Karpas-422 (cell line): ENCODE data around the gene R3HDM1. TPM values are rescaled to one million over a fixed set of nuclear protein-coding genes. Genes with fewer than 3 reads are reported as not detected.
"Not testable (repeated sequence)": the region's sequence is repeated elsewhere in the genome, so short reads cannot be mapped to it uniquely, and the experiment has no call there.

ENCODE experiments used
- DNase-seq: peaks from one replicate; pipeline ENCODE4 v3.0.0-alpha.2; 2015
- H2AFZ ChIP-seq: fragments of 200-600 bp; sonication (generic); 2 replicates; pipeline ENCODE4 v1.6.1; 2014; ENCODE audit warnings: antibody characterized with exemption, low read length, mixed read lengths
- H3K27ac ChIP-seq: fragments of 200-600 bp; sonication (generic); 2 replicates; pipeline ENCODE4 v1.5.1; 2014; ENCODE audit warnings: mild to moderate bottlenecking, low read length, moderate library complexity
- H3K27me3 ChIP-seq: fragments of 200-600 bp; sonication (generic); 2 replicates; pipeline ENCODE4 v1.6.1; 2014; ENCODE audit warnings: low read length, mixed read lengths
- H3K36me3 ChIP-seq: fragments of 200-600 bp; sonication (generic); 2 replicates; pipeline ENCODE4 v1.6.1; 2014; ENCODE audit warnings: low read length, mixed read lengths; ENCODE audit not compliant: insufficient read depth
- H3K4me1 ChIP-seq: fragments of 200-600 bp; sonication (generic); 2 replicates; pipeline ENCODE4 v1.6.1; 2014; ENCODE audit warnings: mild to moderate bottlenecking, low read length, mixed read lengths
- H3K4me2 ChIP-seq: fragments of 200-600 bp; sonication (generic); 2 replicates; pipeline ENCODE4 v1.6.1; 2014; ENCODE audit warnings: low read length, low read depth, mild to moderate bottlenecking; ENCODE audit not compliant: poor library complexity, severe bottlenecking
- H3K4me3 ChIP-seq: fragments of 200-600 bp; sonication (generic); 2 replicates; pipeline ENCODE4 v1.5.1; 2014; ENCODE audit warnings: mild to moderate bottlenecking, antibody characterized with exemption, low read length, mixed read lengths
- H3K79me2 ChIP-seq: fragments of 200-600 bp; sonication (generic); 2 replicates; pipeline ENCODE4 v1.6.1; 2014; ENCODE audit warnings: mild to moderate bottlenecking, low read length, mixed read lengths
- H3K9ac ChIP-seq: fragments of 200-600 bp; sonication (generic); 2 replicates; pipeline ENCODE4 v1.6.0; 2014; ENCODE audit warnings: low read length
- H3K9me2 ChIP-seq: fragments of 200-600 bp; sonication (generic), shearing (Covaris generic); replicated peaks from 2 replicates; pipeline ENCODE4 v1.6.0; 2014; ENCODE audit warnings: mild to moderate bottlenecking, low read length, moderate library complexity; ENCODE audit not compliant: insufficient read depth
- H3K9me3 ChIP-seq: fragments of 300-700, 200-600 bp; sonication (generic); 2 replicates; pipeline ENCODE4 v1.6.1; 2014; ENCODE audit warnings: low read length, mixed read lengths
- H4K20me1 ChIP-seq: fragments of 200-600 bp; sonication (generic); 2 replicates; pipeline ENCODE4 v1.6.1; 2014; ENCODE audit warnings: mild to moderate bottlenecking, antibody characterized with exemption, low read length, low read depth; ENCODE audit not compliant: insufficient read depth
- total RNA-seq: library from RNA; depleted of rRNA; stranded (reverse); fragments of >200 nt; shearing (Covaris generic); gene quantifications from 2 replicates; pipeline ENCODE4 v1.2.3, GENCODE V29; 2014; ENCODE audit warnings: low replicate concordance

Gene R3HDM1
- total RNA-seq, 1 experiment from 2014 or later: 69.4 TPM

- Histone ChIP-seq H3K36me3 (peaks cover 51% of the 10 kb centered on the region), H3K9me2 (no peaks in the 10 kb centered on the region), H3K4me3 (no peak overlapping the region), H3K27me3 (no peaks in the 10 kb centered on the region), H2AFZ (no peak overlapping the region), H4K20me1 (no peaks in the 10 kb centered on the region), H3K4me2 (no peak overlapping the region), H3K27ac (no peak overlapping the region), H3K4me1 (no peaks in the 10 kb centered on the region), H3K79me2 (peaks cover 15% of the 10 kb centered on the region), H3K9me3 (no peaks in the 10 kb centered on the region), H3K9ac (no peak overlapping the region)
- no peak for DNase-seq
These were observed 119.4 kb downstream of the R3HDM1 start for GRCh38 chr2:135650721-135651120.

GRCh38 chr2:135651717-135652116 lies 120.4 kb downstream of the R3HDM1 start:
- Histone ChIP-seq H3K4me2 (no peak overlapping the region), H3K9me2 (no peaks in the 10 kb centered on the region), H3K4me3 (no peak overlapping the region), H3K36me3 (peaks cover 48% of the 10 kb centered on the region; the same call in 1 of the 2 replicates), H3K9me3 (no peaks in the 10 kb centered on the region), H4K20me1 (no peaks in the 10 kb centered on the region), H3K27ac (no peak overlapping the region), H3K9ac (no peak overlapping the region), H3K79me2 (peaks cover 18% of the 10 kb centered on the region), H3K27me3 (no peaks in the 10 kb centered on the region), H2AFZ (no peak overlapping the region), H3K4me1 (no peaks in the 10 kb centered on the region)
- no peak for DNase-seq

GRCh38 chr2:135654239-135654638 lies 123.0 kb downstream of the R3HDM1 start:
- H2AFZ ChIP-seq, H3K27ac ChIP-seq, H3K27me3 ChIP-seq, H3K4me1 ChIP-seq, H3K9me3 ChIP-seq, H4K20me1 ChIP-seq, DNase-seq, H3K4me2 ChIP-seq, H3K9ac ChIP-seq, H3K4me3 ChIP-seq, H3K9me2 ChIP-seq: not testable (repeated sequence)
- Histone ChIP-seq H3K79me2 (peaks cover 27% of the 10 kb centered on the region), H3K36me3 (peaks cover 41% of the 10 kb centered on the region; the same call in 1 of the 2 replicates)

GRCh38 chr2:135657806-135658582 lies 126.7 kb downstream of the R3HDM1 start:
- Histone ChIP-seq H3K27ac (no peak overlapping the region), H3K36me3 (peaks cover 39% of the 10 kb centered on the region; the same call in 1 of the 2 replicates), H3K4me1 (no peaks in the 10 kb centered on the region), H3K79me2 (peaks cover 32% of the 10 kb centered on the region), H3K4me2 (no peak overlapping the region), H3K4me3 (no peak overlapping the region), H3K27me3 (no peaks in the 10 kb centered on the region), H3K9me2 (no peaks in the 10 kb centered on the region), H3K9ac (no peak overlapping the region), H4K20me1 (no peaks in the 10 kb centered on the region), H2AFZ (no peak overlapping the region), H3K9me3 (no peaks in the 10 kb centered on the region)
- no peak for DNase-seq

GRCh38 chr2:135662088-135662487 lies 130.8 kb downstream of the R3HDM1 start:
- Histone ChIP-seq H3K27me3 (no peaks in the 10 kb centered on the region), H3K4me2 (no peak overlapping the region), H3K4me3 (no peak overlapping the region), H3K27ac (no peak overlapping the region), H3K9me2 (no peaks in the 10 kb centered on the region), H3K9me3 (no peaks in the 10 kb centered on the region), H3K79me2 (peaks cover 16% of the 10 kb centered on the region; the same call in 1 of the 2 replicates), H3K36me3 (peaks cover 30% of the 10 kb centered on the region; the same call in 1 of the 2 replicates), H4K20me1 (no peaks in the 10 kb centered on the region), H2AFZ (no peak overlapping the region), H3K4me1 (no peaks in the 10 kb centered on the region), H3K9ac (no peak overlapping the region)
- no peak for DNase-seq

- Histone ChIP-seq H3K27me3 (no peaks in the 10 kb centered on the region), H3K27ac (no peak overlapping the region), H4K20me1 (no peaks in the 10 kb centered on the region), H3K9ac (no peak overlapping the region), H3K9me2 (no peaks in the 10 kb centered on the region), H3K36me3 (peaks cover 29% of the 10 kb centered on the region; the same call in 1 of the 2 replicates), H3K79me2 (peaks cover 11% of the 10 kb centered on the region), H3K4me3 (no peak overlapping the region), H3K4me2 (no peak overlapping the region), H2AFZ (no peak overlapping the region), H3K9me3 (no peaks in the 10 kb centered on the region), H3K4me1 (no peaks in the 10 kb centered on the region)
- no peak for DNase-seq
These were observed 131.9 kb downstream of the R3HDM1 start for GRCh38 chr2:135663148-135663700.

- peaks cover 34% of the 10 kb centered on the region; the same call in 1 of the 2 replicates for H3K36me3 ChIP-seq
- H4K20me1 ChIP-seq: no peaks in the 10 kb centered on the region
- H3K9me3 ChIP-seq: no peaks in the 10 kb centered on the region
- no peak overlapping the region for H3K27ac ChIP-seq
- no peaks in the 10 kb centered on the region for H3K4me1 ChIP-seq
- H3K9me2 ChIP-seq: no peaks in the 10 kb centered on the region
- H3K27me3 ChIP-seq: no peaks in the 10 kb centered on the region
- no peak overlapping the region for H3K4me2 ChIP-seq
- H3K4me3 ChIP-seq: no peak overlapping the region
- DNase-seq: no peak
- peaks cover 12% of the 10 kb centered on the region for H3K79me2 ChIP-seq
- no peak overlapping the region for H3K9ac ChIP-seq
- no peak overlapping the region for H2AFZ ChIP-seq
These were observed 133.4 kb downstream of the R3HDM1 start for GRCh38 chr2:135664623-135665068.

- Histone ChIP-seq H3K4me1 (no peaks in the 10 kb centered on the region), H3K4me2 (no peak overlapping the region), H4K20me1 (no peaks in the 10 kb centered on the region), H3K9me3 (no peaks in the 10 kb centered on the region), H3K9me2 (no peaks in the 10 kb centered on the region), H2AFZ (no peak overlapping the region), H3K9ac (no peak overlapping the region), H3K79me2 (peaks cover 14% of the 10 kb centered on the region), H3K27ac (no peak overlapping the region), H3K4me3 (no peak overlapping the region), H3K36me3 (peaks cover 22% of the 10 kb centered on the region; the same call in 1 of the 2 replicates), H3K27me3 (no peaks in the 10 kb centered on the region)
- no peak for DNase-seq
These were observed 135.8 kb downstream of the R3HDM1 start for GRCh38 chr2:135667045-135667444.
